Aorta (tissue), 5 donors: ENCODE results near the gene GIMAP2. TPM values are rescaled to one million over a fixed set of nuclear protein-coding genes. Genes with fewer than 3 reads are reported as not detected.

Experiments
- ATAC-seq: fragments of 200-7000 bp; cut with Tn5 transposase; one replicate; pipeline ENCODE4 v1.9.1; 2022; ENCODE audit warnings: moderate library complexity; ENCODE audit not compliant: low FRiP score
- DNase-seq, 2 donors: peaks; one replicate each; pipeline ENCODE4 v3.0.0-alpha.2; 2020
- H3K27ac ChIP-seq, 2 donors: one replicate each; pipeline ENCODE4 v1.5.1; 2013; ENCODE audit warnings: low read length in 2 of 2, mild to moderate bottlenecking in 2 of 2, moderate library complexity in 2 of 2, control low read depth in 1 of 2, inconsistent platforms in 1 of 2, low read depth in 1 of 2
- H3K27me3 ChIP-seq, 2 donors: one replicate each; pipeline ENCODE4 v1.6.1; 2013; ENCODE audit warnings: control low read depth in 1 of 2, low read length in 1 of 2, mild to moderate bottlenecking in 1 of 2, moderate library complexity in 1 of 2; ENCODE audit not compliant: insufficient read depth in 2 of 2, control insufficient read depth in 1 of 2
- H3K36me3 ChIP-seq, 2 donors: one replicate each; pipeline ENCODE4 v1.6.1; 2013; ENCODE audit warnings: control low read depth in 1 of 2, low read length in 1 of 2, mild to moderate bottlenecking in 1 of 2; ENCODE audit not compliant: insufficient read depth in 2 of 2, control insufficient read depth in 1 of 2
- H3K4me1 ChIP-seq, 2 donors: one replicate each; pipeline ENCODE4 v1.6.1; 2013; ENCODE audit warnings: low read length in 2 of 2, control low read depth in 1 of 2, mild to moderate bottlenecking in 1 of 2, moderate library complexity in 1 of 2; ENCODE audit not compliant: insufficient read depth in 2 of 2, control insufficient read depth in 1 of 2
- H3K4me3 ChIP-seq, 2 donors: one replicate each; pipeline ENCODE4 v1.5.1; 2013; ENCODE audit warnings: low read length in 2 of 2, control low read depth in 1 of 2, mild to moderate bottlenecking in 1 of 2
- H3K9me3 ChIP-seq: one replicate; pipeline ENCODE4 v1.6.1; 2013; ENCODE audit warnings: mild to moderate bottlenecking, low read length; ENCODE audit not compliant: control insufficient read depth
- WGBS, 2 donors: extraction: QIAGEN DNeasy Blood & Tissue Kit; methylation state at CpG; one replicate each; pipeline ENCODE4 v1.1.7; 2013; 5-methylcytosine and 5-hydroxymethylcytosine counted together
- intact Hi-C, 2 donors: fragments of 100-400 bp; cut with DNase I; formaldehyde crosslinking; loops; one replicate each; pipeline versions ENCODE4 v1.14.2 to v1.15.0; 2022
- long read RNA-seq, 2 donors: library from polyadenylated mRNA; unstranded; transcript quantifications; one replicate each; pipeline ENCODE4 v2.0.0, GENCODE V29; 2020 to 2021
- polyA plus RNA-seq, 2 donors: library from polyadenylated mRNA; stranded (reverse); fragments of 200-250 nt; gene quantifications; one replicate each; pipeline ENCODE4 v1.2.3, GENCODE V29; 2013
- total RNA-seq, 2 donors: library from RNA; stranded (reverse); fragmentation: NEBNext Ultra II Directional; extraction: Animal tissue kit (Norgen Biotek cat#: 25700); gene quantifications; one replicate each; pipeline ENCODE4 v1.2.1, GENCODE V29; 2021
- donor health status: healthy with polysubstance abuse.
- donor health status: Bipolar disorder and iron deficiency.
- donor health status: DM: no; HTN: no; CAD: no.
- donor health status: DM: no; HTN: no; CAD: no.
- donor health status: DM: yes; HTN: yes; CAD: no.

Gene GIMAP2
- total RNA-seq (10 to 100 TPM; 11.5 to 24.7 TPM), polyA plus RNA-seq (1 to 10 TPM; 2.2 to 9.8 TPM)
- long read RNA-seq, donor 1, transcript GIMAP2-201 (3 exons, 1,449 nt) = major isoform, 9 of 10 reads
- long read RNA-seq, donor 1, partial matches to known transcripts = 0 of 10 reads
- long read RNA-seq, donor 1, other reads (novel, unspliced or antisense) = 1 of 10 reads
- long read RNA-seq, donor 2 = 0 reads

DNA sequence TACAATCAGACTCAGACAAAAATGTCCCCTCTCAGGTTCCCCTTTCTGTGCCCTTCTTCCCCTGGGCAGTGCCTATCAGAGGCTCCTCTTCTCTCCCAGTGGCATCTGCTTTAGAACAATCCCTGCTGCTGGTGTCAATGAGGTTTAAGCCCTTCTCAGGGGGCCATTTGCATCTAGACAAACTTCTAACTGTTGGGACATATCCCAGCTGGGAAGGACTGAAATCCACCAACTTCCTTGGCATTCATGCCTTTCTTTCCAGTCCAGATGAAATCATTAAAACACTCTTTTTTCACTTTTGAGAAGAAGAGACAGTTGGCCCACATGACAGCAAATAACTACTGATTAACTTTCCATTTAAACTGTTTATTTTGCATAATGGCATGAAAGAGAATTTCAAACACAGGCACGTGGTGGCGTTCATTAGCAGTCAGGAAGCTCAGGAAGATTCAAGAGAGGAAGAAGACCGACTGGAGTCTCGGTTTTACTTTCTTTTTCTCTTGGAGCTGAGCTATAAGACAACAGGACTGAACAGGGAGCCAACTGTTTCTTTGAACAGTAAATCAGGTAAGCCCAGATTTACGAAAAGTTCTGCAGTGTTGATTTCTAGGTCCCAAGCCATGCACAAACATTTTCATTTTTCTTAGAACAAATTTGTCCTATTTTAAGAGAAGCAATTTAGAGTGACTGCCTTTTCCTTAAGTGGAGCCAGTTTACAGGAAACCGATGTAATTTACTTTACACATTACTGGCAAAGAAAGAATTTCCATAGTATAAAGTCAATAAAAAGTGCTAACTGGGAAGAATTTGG, at the start of gene GIMAP2:
TSS of gene GIMAP2 (plus strand) at position 488 of the 811 bp plus-strand sequence. CDS start 1,354 bp downstream, outside the sequence.
- Histone ChIP-seq H3K4me1 (no peaks in the 10 kb centered on the region), H3K27ac (no peak within 1 kb of the TSS), H3K9me3 (peaks cover 2% of the 10 kb centered on the region), H3K27me3 (no peaks in the 10 kb centered on the region), H3K36me3 (no peaks in the 10 kb centered on the region), H3K4me3 (no peak within 1 kb of the TSS)
- DNase-seq (no peak), ATAC-seq (peak; percentile 73)
- intact Hi-C loops = no loop called here
- 29% methylated on average over 6 of the region's 6 CpGs for WGBS, 2 donors

- H3K4me1 ChIP-seq = no peaks in the 10 kb centered on the region
- H3K27me3 ChIP-seq = no peaks in the 10 kb centered on the region
- H3K27ac ChIP-seq = no peak overlapping the region
- H3K9me3 ChIP-seq = peaks cover 2% of the 10 kb centered on the region
- DNase-seq (no peak), ATAC-seq (no peak)
- intact Hi-C loops = no loop called here
- no peak overlapping the region for H3K4me3 ChIP-seq
- no peaks in the 10 kb centered on the region for H3K36me3 ChIP-seq
Measured at GRCh38 chr7:150641854-150642253, 43.7 kb upstream of the GIMAP2 start.

DNA sequence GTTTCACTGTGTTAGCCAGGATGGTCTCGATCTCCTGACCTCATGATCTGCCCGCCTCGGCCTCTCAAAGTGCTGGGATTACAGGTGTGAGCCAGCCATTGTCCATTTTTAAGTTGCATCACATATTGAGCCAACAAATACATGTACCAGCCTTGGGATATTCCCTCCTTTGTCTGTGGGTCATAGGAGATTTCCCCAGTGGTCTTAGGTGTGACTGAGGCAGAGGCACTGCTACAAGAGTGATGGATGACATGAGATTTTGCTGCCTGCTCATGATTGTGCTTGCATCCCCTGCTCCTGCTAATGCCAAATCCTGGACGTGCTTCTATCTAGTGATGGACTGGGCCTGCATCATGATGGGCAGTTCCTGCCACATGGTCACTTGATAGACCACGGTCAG, 42.6 kb upstream of the GIMAP2 start:
- Histone ChIP-seq H3K4me1 (no peaks in the 10 kb centered on the region), H3K27me3 (no peaks in the 10 kb centered on the region), H3K9me3 (peaks cover 2% of the 10 kb centered on the region), H3K36me3 (no peaks in the 10 kb centered on the region), H3K27ac (no peak overlapping the region), H3K4me3 (no peak overlapping the region)
- intact Hi-C loops = no loop called here
- ATAC-seq (no peak), DNase-seq (no peak)
- 60 to 74% methylated on average over 4 to 5 of the region's 5 CpGs for WGBS, 2 donors

- WGBS, 2 donors = 65 to 84% methylated on average over 5 to 6 of the region's 6 CpGs
- Histone ChIP-seq H3K9me3 (peaks cover 2% of the 10 kb centered on the region), H3K27ac (no peak overlapping the region), H3K36me3 (no peaks in the 10 kb centered on the region), H3K4me3 (no peak overlapping the region), H3K27me3 (no peaks in the 10 kb centered on the region), H3K4me1 (no peaks in the 10 kb centered on the region)
- intact Hi-C loops = no loop called here
- ATAC-seq = no peak
- DNase-seq = no peak
Measured at GRCh38 chr7:150645259-150646020, 40.1 kb upstream of the GIMAP2 start.

- Histone ChIP-seq H3K4me1 (no peaks in the 10 kb centered on the region), H3K36me3 (no peaks in the 10 kb centered on the region), H3K4me3 (no peak overlapping the region), H3K27me3 (no peaks in the 10 kb centered on the region), H3K9me3 (no peaks in the 10 kb centered on the region), H3K27ac (no peak overlapping the region)
- intact Hi-C loops = no loop called here
- ATAC-seq (no peak), DNase-seq (no peak)
- 56 to 85% methylated on average over 3 of the region's 3 CpGs for WGBS, 2 donors
Measured at GRCh38 chr7:150648353-150649079, 37.0 kb upstream of the GIMAP2 start.

- no peaks in the 10 kb centered on the region for H3K9me3 ChIP-seq
- no peak for ATAC-seq
- intact Hi-C loops = no loop called here
Measured at GRCh38 chr7:150649080-150649385, 36.5 kb upstream of the GIMAP2 start.

GRCh38 chr7:150654692-150655091, 30.8 kb upstream of the GIMAP2 start:
- DNase-seq (no peak), ATAC-seq (no peak)
- H3K27ac ChIP-seq = no peak overlapping the region
- H3K4me3 ChIP-seq = no peak overlapping the region
- WGBS, 2 donors = 69 to 76% methylated on average over 2 of the region's 2 CpGs
- H3K9me3 ChIP-seq = peaks cover 2% of the 10 kb centered on the region
- H3K27me3 ChIP-seq = no peaks in the 10 kb centered on the region
- H3K4me1 ChIP-seq = no peaks in the 10 kb centered on the region
- intact Hi-C loops = no loop called here
- H3K36me3 ChIP-seq = no peaks in the 10 kb centered on the region

More at GRCh38 chr7:150649080-150649385, 36.5 kb upstream of the GIMAP2 start:
- Histone ChIP-seq H3K4me3 (no peak overlapping the region), H3K4me1 (no peaks in the 10 kb centered on the region), H3K27ac (no peak overlapping the region), H3K36me3 (no peaks in the 10 kb centered on the region), H3K27me3 (no peaks in the 10 kb centered on the region)
- 15 to 38% methylated on average over 3 of the region's 3 CpGs for WGBS, 2 donors
- no peak for DNase-seq

- H3K4me3 ChIP-seq = no peak overlapping the region
- H3K9me3 ChIP-seq = peaks cover 2% of the 10 kb centered on the region
- no peaks in the 10 kb centered on the region for H3K27me3 ChIP-seq
- intact Hi-C loops = no loop called here
- 80 to 81% methylated on average over 5 of the region's 5 CpGs for WGBS, 2 donors
- no peaks in the 10 kb centered on the region for H3K36me3 ChIP-seq
- ATAC-seq (no peak), DNase-seq (no peak)
- H3K4me1 ChIP-seq = no peaks in the 10 kb centered on the region
- H3K27ac ChIP-seq = no peak overlapping the region
Measured at GRCh38 chr7:150656047-150656446, 29.5 kb upstream of the GIMAP2 start.
